Lower lobe of right lung (tissue), 2 donors: Measurements from ENCODE around the gene RIT2. TPM values are rescaled to one million over a fixed set of nuclear protein-coding genes. Genes with fewer than 3 reads are reported as not detected.

Source experiments
- ATAC-seq, 2 donors: fragments of 200-7000 bp; cut with Tn5 transposase; one replicate each; pipeline ENCODE4 v1.9.1; 2020 to 2022; ENCODE audit warnings: mild to moderate bottlenecking in 2 of 2, moderate library complexity in 2 of 2
- DNase-seq: peaks from one replicate; pipeline ENCODE4 v3.0.0-alpha.2; 2020
- H3K27ac ChIP-seq: fragments of 200-600 bp; one replicate; pipeline ENCODE4 v1.8.0; 2022
- H3K27me3 ChIP-seq: fragments of 200-600 bp; one replicate; pipeline ENCODE4 v1.8.0; 2022; ENCODE audit warnings: low read depth
- H3K36me3 ChIP-seq: fragments of 200-600 bp; one replicate; pipeline ENCODE4 v1.8.0; 2022; ENCODE audit warnings: mild to moderate bottlenecking
- H3K4me1 ChIP-seq: fragments of 200-600 bp; one replicate; pipeline ENCODE4 v1.8.0; 2022
- H3K4me3 ChIP-seq: fragments of 200-600 bp; one replicate; pipeline ENCODE4 v1.8.0; 2022; ENCODE audit warnings: mild to moderate bottlenecking
- H3K9me3 ChIP-seq: fragments of 200-600 bp; one replicate; pipeline ENCODE4 v1.8.0; 2022
- intact Hi-C: fragments of 100-400 bp; cut with DNase I; formaldehyde crosslinking; loops from one replicate; pipeline ENCODE4 v1.11.0; 2022
- total RNA-seq: library from RNA; stranded (reverse); fragmentation: NEBNext Ultra II Directional; extraction: Animal tissue kit (Norgen Biotek cat#: 25700); gene quantifications from one replicate; pipeline ENCODE4 v1.2.1, GENCODE V29; 2021
- TF ChIP-seq, protein P1 (sequence below): fragments of 200-600 bp; IDR thresholded peaks from one replicate; pipeline ENCODE4 v1.8.0; 2022; ENCODE audit warnings: antibody characterized with exemption, mild to moderate bottlenecking
- donor health status: DM: no; HTN: yes; CAD: no; lungs with severe emphysema.

RIT2 gene
- total RNA-seq, 1 donor from 2014 or later, result not detected

- ATAC-seq (no peak), DNase-seq (no peak)
- no peak overlapping the region for H3K4me3 ChIP-seq
- TF ChIP-seq, protein P1, sequence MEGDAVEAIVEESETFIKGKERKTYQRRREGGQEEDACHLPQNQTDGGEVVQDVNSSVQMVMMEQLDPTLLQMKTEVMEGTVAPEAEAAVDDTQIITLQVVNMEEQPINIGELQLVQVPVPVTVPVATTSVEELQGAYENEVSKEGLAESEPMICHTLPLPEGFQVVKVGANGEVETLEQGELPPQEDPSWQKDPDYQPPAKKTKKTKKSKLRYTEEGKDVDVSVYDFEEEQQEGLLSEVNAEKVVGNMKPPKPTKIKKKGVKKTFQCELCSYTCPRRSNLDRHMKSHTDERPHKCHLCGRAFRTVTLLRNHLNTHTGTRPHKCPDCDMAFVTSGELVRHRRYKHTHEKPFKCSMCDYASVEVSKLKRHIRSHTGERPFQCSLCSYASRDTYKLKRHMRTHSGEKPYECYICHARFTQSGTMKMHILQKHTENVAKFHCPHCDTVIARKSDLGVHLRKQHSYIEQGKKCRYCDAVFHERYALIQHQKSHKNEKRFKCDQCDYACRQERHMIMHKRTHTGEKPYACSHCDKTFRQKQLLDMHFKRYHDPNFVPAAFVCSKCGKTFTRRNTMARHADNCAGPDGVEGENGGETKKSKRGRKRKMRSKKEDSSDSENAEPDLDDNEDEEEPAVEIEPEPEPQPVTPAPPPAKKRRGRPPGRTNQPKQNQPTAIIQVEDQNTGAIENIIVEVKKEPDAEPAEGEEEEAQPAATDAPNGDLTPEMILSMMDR, result no peak
- H3K4me1 ChIP-seq, result no peaks in the 10 kb centered on the region
- no peaks in the 10 kb centered on the region for H3K27me3 ChIP-seq
- H3K36me3 ChIP-seq, result no peaks in the 10 kb centered on the region
- H3K9me3 ChIP-seq, result no peaks in the 10 kb centered on the region
- intact Hi-C loops, result no loop called here
- no peak overlapping the region for H3K27ac ChIP-seq
Observed at GRCh38 chr18:43134876-43135275, 19.4 kb upstream of the RIT2 start.

- intact Hi-C loops, result no loop called here
- ATAC-seq, result no peak
- no peaks in the 10 kb centered on the region for H3K9me3 ChIP-seq
- no peak overlapping the region for H3K4me3 ChIP-seq
- no peaks in the 10 kb centered on the region for H3K27me3 ChIP-seq
- H3K36me3 ChIP-seq, result no peaks in the 10 kb centered on the region
- no peak overlapping the region for H3K27ac ChIP-seq
- no peak for DNase-seq
- no peaks in the 10 kb centered on the region for H3K4me1 ChIP-seq
- TF ChIP-seq, protein P1, result no peak
Observed at GRCh38 chr18:43130716-43131260, 15.3 kb upstream of the RIT2 start.

- ATAC-seq (no peak), DNase-seq (no peak)
- H3K36me3 ChIP-seq, result no peaks in the 10 kb centered on the region
- H3K27ac ChIP-seq, result no peak overlapping the region
- H3K9me3 ChIP-seq, result no peaks in the 10 kb centered on the region
- H3K4me1 ChIP-seq, result no peaks in the 10 kb centered on the region
- peak overlapping the region; percentile 22 for H3K4me3 ChIP-seq
- H3K27me3 ChIP-seq, result no peaks in the 10 kb centered on the region
- intact Hi-C loops, result no loop called here
- TF ChIP-seq, protein P1, result no peak
Observed at GRCh38 chr18:43129946-43130524, 14.6 kb upstream of the RIT2 start.

DNA sequence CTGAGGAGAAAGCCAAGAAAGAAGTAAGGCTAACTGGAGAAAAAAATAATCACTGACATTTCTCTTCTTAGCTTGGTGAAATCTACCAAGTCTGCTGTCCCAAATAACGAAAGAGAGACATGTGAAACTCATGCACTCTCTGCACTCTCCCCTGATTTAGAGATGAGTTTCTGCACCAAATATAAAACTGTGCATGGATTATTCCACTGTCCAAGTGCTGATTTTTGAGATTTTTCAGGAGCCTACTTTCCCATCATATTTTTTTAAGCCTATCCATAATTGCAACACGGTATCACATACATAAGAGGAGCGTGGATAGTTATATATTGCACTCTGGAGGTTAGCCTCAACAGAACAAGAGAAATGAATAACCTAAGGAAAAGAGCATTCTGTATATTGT lies 10.0 kb upstream of the RIT2 start:
- H3K27ac ChIP-seq, result no peak overlapping the region
- H3K27me3 ChIP-seq, result no peaks in the 10 kb centered on the region
- ATAC-seq (no peak), DNase-seq (no peak)
- H3K4me1 ChIP-seq, result no peaks in the 10 kb centered on the region
- H3K9me3 ChIP-seq, result no peaks in the 10 kb centered on the region
- TF ChIP-seq, protein P1, result no peak
- no peaks in the 10 kb centered on the region for H3K36me3 ChIP-seq
- H3K4me3 ChIP-seq, result no peak overlapping the region
- intact Hi-C loops, result no loop called here

- TF ChIP-seq, protein P1, result no peak
- Histone ChIP-seq H3K9me3 (no peaks in the 10 kb centered on the region), H3K36me3 (no peaks in the 10 kb centered on the region), H3K4me1 (no peaks in the 10 kb centered on the region), H3K27ac (no peak overlapping the region), H3K4me3 (no peak overlapping the region), H3K27me3 (no peaks in the 10 kb centered on the region)
- DNase-seq, result no peak
- no peak for ATAC-seq
- intact Hi-C loops, result no loop called here
Observed at GRCh38 chr18:43122955-43123354, 7.5 kb upstream of the RIT2 start.
